Gastrocnemius medialis (tissue), 4 donors: Measurements from ENCODE around the gene NAXE. TPM values are rescaled to one million over a fixed set of nuclear protein-coding genes. Genes with fewer than 3 reads are reported as not detected.

Experiments used
- ATAC-seq, 2 donors: fragments of 150-250 bp; one replicate each; pipeline ENCODE4 v1.9.1; 2016
- DNase-seq, 2 donors: peaks; one replicate each; pipeline ENCODE4 v3.0.0-alpha.2; 2019
- H3K27ac ChIP-seq, 4 donors: fragments of 200-600 bp; sonication (generic); 1 replicate in 1 of 4; 2 replicates in 3 of 4; pipeline ENCODE4 v1.5.1; 2016 to 2018; ENCODE audit warnings: mild to moderate bottlenecking in 2 of 4, moderate library complexity in 1 of 4
- H3K27me3 ChIP-seq, 3 donors: fragments of 200-600 bp; sonication (generic) in 2 of 3; 1 replicate in 1 of 3; 2 replicates in 2 of 3; pipeline versions ENCODE4 v1.5.1 to v1.6.0; 2016 to 2019; ENCODE audit warnings: mild to moderate bottlenecking in 1 of 3, moderate library complexity in 1 of 3
- H3K36me3 ChIP-seq, 2 donors: fragments of 200-600 bp; sonication (generic) in 1 of 2; one replicate each; pipeline ENCODE4 v1.5.1; 2017 to 2018
- H3K4me1 ChIP-seq, 2 donors: fragments of 200-600 bp; sonication (generic) in 1 of 2; one replicate each; pipeline ENCODE4 v1.5.1; 2016 to 2017; ENCODE audit warnings: mild to moderate bottlenecking in 2 of 2
- H3K4me3 ChIP-seq, 4 donors: fragments of 200-600 bp; sonication (generic) in 3 of 4; 1 replicate in 1 of 4; 2 replicates in 3 of 4; pipeline ENCODE4 v1.5.1; 2016 to 2019; ENCODE audit warnings: mild to moderate bottlenecking in 2 of 4
- H3K9me3 ChIP-seq, 3 donors: fragments of 200-600 bp; sonication (generic) in 2 of 3; 1 replicate in 1 of 3; 2 replicates in 2 of 3; pipeline ENCODE4 v1.5.1; 2016 to 2019
- CTCF ChIP-seq, 5 experiments: fragments of 450-650 bp in 3 of 5; fragments of 200-600 bp in 2 of 5; sonication (generic) in 2 of 5; IDR thresholded peaks in 4 of 5; conservative IDR thresholded peaks in 1 of 5; 1 replicate in 4 of 5; 2 replicates in 1 of 5; pipeline ENCODE4 v1.5.1; 2016 to 2019; ENCODE audit warnings: antibody characterized with exemption in 5 of 5, mild to moderate bottlenecking in 3 of 5, moderate library complexity in 3 of 5
- POLR2A ChIP-seq, 2 donors: fragments of 450-650 bp; IDR thresholded peaks; one replicate each; pipeline ENCODE4 v1.6.1; 2017; ENCODE audit warnings: antibody characterized with exemption in 2 of 2, mild to moderate bottlenecking in 2 of 2, moderate library complexity in 2 of 2
- in situ Hi-C, 4 donors: fragments of 200-750 bp; cut with MboI; loops; one replicate each; pipeline versions ENCODE4 v1.15.0 to v1.8.0; 2017; ENCODE audit warnings: low sequenced_read_pairs in 4 of 4
- intact Hi-C: fragments of 100-400 bp; cut with DNase I; formaldehyde crosslinking; loops from one replicate; pipeline ENCODE4 v1.15.1; 2023; ENCODE audit warnings: low total_unique reads
- total RNA-seq, 4 donors: library from RNA; depleted of rRNA; stranded (reverse); fragments of >200 nt; gene quantifications; one replicate each; pipeline versions ENCODE4 v1.1.0 to v1.2.3, GENCODE V29; 2016

Gene NAXE
- total RNA-seq, 4 donors from 2014 or later = 34.4 to 66.7 (median 46.0) TPM

- intact Hi-C loops = no loop called here
- peaks cover 7 to 8% of the 10 kb centered on the region in 2 donors for H3K4me1 ChIP-seq
- in situ Hi-C loops = no loop called here
- H3K4me3 ChIP-seq = no peak overlapping the region
- DNase-seq (no peak), ATAC-seq (no peak)
- H3K9me3 ChIP-seq = no peaks in the 10 kb centered on the region
- H3K27me3 ChIP-seq = no peaks in the 10 kb centered on the region
- no peak overlapping the region for H3K27ac ChIP-seq
- H3K36me3 ChIP-seq = no peaks in the 10 kb centered on the region
- TF ChIP-seq CTCF (IDR thresholded peaks at IDR 0.05 in 4 of 5, conservative IDR thresholded peaks at IDR 0.05 in 1 of 5) (no peak), POLR2A (IDR thresholded peaks at IDR 0.05) (no peak)
These were observed 31.7 kb upstream of the NAXE start for GRCh38 chr1:156559797-156560385.

- intact Hi-C loops = no loop called here
These were observed 30.9 kb upstream of the NAXE start for GRCh38 chr1:156560585-156561163.

GRCh38 chr1:156565519-156565918 lies 26.1 kb upstream of the NAXE start:
- Histone ChIP-seq H3K4me1 (no peaks in the 10 kb centered on the region), H3K4me3 (no peak overlapping the region), H3K36me3 (no peaks in the 10 kb centered on the region), H3K9me3 (no peaks in the 10 kb centered on the region), H3K27me3 (no peaks in the 10 kb centered on the region), H3K27ac (no peak overlapping the region)
- DNase-seq (no peak), ATAC-seq (no peak)
- in situ Hi-C loops = no loop called here
- intact Hi-C loops = no loop called here
- TF ChIP-seq POLR2A (IDR thresholded peaks at IDR 0.05) (no peak), CTCF (IDR thresholded peaks at IDR 0.05 in 4 of 5, conservative IDR thresholded peaks at IDR 0.05 in 1 of 5) (no peak)

More at GRCh38 chr1:156560585-156561163, 30.9 kb upstream of the NAXE start:
- Histone ChIP-seq H3K27me3 (no peaks in the 10 kb centered on the region), H3K36me3 (no peaks in the 10 kb centered on the region), H3K4me3 (no peak overlapping the region), H3K9me3 (no peaks in the 10 kb centered on the region), H3K4me1 (peaks cover 7 to 8% of the 10 kb centered on the region in 2 donors), H3K27ac (no peak overlapping the region)
- no peak for DNase-seq
- no peak for ATAC-seq
- in situ Hi-C loops = no loop called here
- no peak for TF ChIP-seq POLR2A (IDR thresholded peaks at IDR 0.05)
- TF ChIP-seq CTCF (IDR thresholded peaks at IDR 0.05 in 4 of 5, conservative IDR thresholded peaks at IDR 0.05 in 1 of 5) = no peak

GRCh38 chr1:156566436-156566835 lies 25.1 kb upstream of the NAXE start:
- Histone ChIP-seq H3K36me3 (no peaks in the 10 kb centered on the region), H3K4me3 (no peak overlapping the region), H3K27ac (no peak overlapping the region), H3K4me1 (no peaks in the 10 kb centered on the region), H3K27me3 (no peaks in the 10 kb centered on the region), H3K9me3 (no peaks in the 10 kb centered on the region)
- DNase-seq (no peak), ATAC-seq (no peak)
- in situ Hi-C loops (no loop called here), intact Hi-C loops (no loop called here)
- TF ChIP-seq CTCF (IDR thresholded peaks at IDR 0.05 in 4 of 5, conservative IDR thresholded peaks at IDR 0.05 in 1 of 5) = no peak
- TF ChIP-seq POLR2A (IDR thresholded peaks at IDR 0.05) = no peak
